Neuron (in vitro differentiated cells): ENCODE results near the gene PPP6R2.

Experiments used
- H2AFZ ChIP-seq: one replicate; pipeline ENCODE4 v1.6.1; 2013; ENCODE audit warnings: low read depth, mild to moderate bottlenecking, inconsistent platforms, low read length, moderate library complexity
- H3K27me3 ChIP-seq: one replicate; pipeline ENCODE4 v1.6.1; 2013; ENCODE audit warnings: low read length; ENCODE audit not compliant: insufficient read depth
- H3K36me3 ChIP-seq: one replicate; pipeline ENCODE4 v1.6.1; 2013; ENCODE audit warnings: low read length; ENCODE audit not compliant: insufficient read depth
- H3K4me1 ChIP-seq: one replicate; pipeline ENCODE4 v1.6.1; 2013; ENCODE audit warnings: low read length; ENCODE audit not compliant: insufficient read depth
- H3K4me3 ChIP-seq: 2 replicates; pipeline ENCODE4 v1.5.1; 2013; ENCODE audit warnings: mild to moderate bottlenecking, low read length, moderate library complexity
- H3K9me3 ChIP-seq: one replicate; pipeline ENCODE4 v1.6.1; 2013; ENCODE audit warnings: low read length

PPP6R2 gene

GRCh38 chr22:50302041-50302541 is 41.0 kb upstream of the PPP6R2 start:
- Histone ChIP-seq H3K27me3 (no peaks in the 10 kb centered on the region), H3K4me1 (peaks cover 31% of the 10 kb centered on the region), H3K36me3 (peaks cover 26% of the 10 kb centered on the region), H2AFZ (no peak overlapping the region), H3K9me3 (no peaks in the 10 kb centered on the region), H3K4me3 (no peak overlapping the region)

GRCh38 chr22:50302564-50302963 is 40.6 kb upstream of the PPP6R2 start:
- Histone ChIP-seq H3K27me3 (no peaks in the 10 kb centered on the region), H2AFZ (no peak overlapping the region), H3K4me3 (no peak overlapping the region), H3K36me3 (peaks cover 26% of the 10 kb centered on the region), H3K4me1 (peaks cover 31% of the 10 kb centered on the region), H3K9me3 (no peaks in the 10 kb centered on the region)

- Histone ChIP-seq H3K9me3 (no peaks in the 10 kb centered on the region), H3K4me3 (no peak overlapping the region), H2AFZ (no peak overlapping the region), H3K27me3 (no peaks in the 10 kb centered on the region), H3K36me3 (peaks cover 26% of the 10 kb centered on the region), H3K4me1 (peaks cover 38% of the 10 kb centered on the region)
These were observed 39.6 kb upstream of the PPP6R2 start for GRCh38 chr22:50303515-50303847.

- no peaks in the 10 kb centered on the region for H3K27me3 ChIP-seq
- H3K36me3 ChIP-seq = peaks cover 26% of the 10 kb centered on the region
- peaks cover 43% of the 10 kb centered on the region for H3K4me1 ChIP-seq
- H3K9me3 ChIP-seq = no peaks in the 10 kb centered on the region
- no peak overlapping the region for H2AFZ ChIP-seq
- H3K4me3 ChIP-seq = no peak overlapping the region
These were observed 39.1 kb upstream of the PPP6R2 start for GRCh38 chr22:50303848-50304527.

GRCh38 chr22:50304528-50305392 is 38.4 kb upstream of the PPP6R2 start:
- Histone ChIP-seq H3K4me1 (peaks cover 49% of the 10 kb centered on the region), H3K36me3 (peaks cover 26% of the 10 kb centered on the region), H3K4me3 (peak overlapping the region; percentile 97), H3K9me3 (no peaks in the 10 kb centered on the region), H3K27me3 (no peaks in the 10 kb centered on the region), H2AFZ (no peak overlapping the region)

- Histone ChIP-seq H3K4me3 (peak overlapping the region; percentile 97), H2AFZ (no peak overlapping the region), H3K27me3 (no peaks in the 10 kb centered on the region), H3K9me3 (no peaks in the 10 kb centered on the region), H3K4me1 (peaks cover 49% of the 10 kb centered on the region), H3K36me3 (peaks cover 25% of the 10 kb centered on the region)
These were observed 37.7 kb upstream of the PPP6R2 start for GRCh38 chr22:50305393-50305922.

GRCh38 chr22:50305923-50306566 is 37.1 kb upstream of the PPP6R2 start:
- H3K36me3 ChIP-seq = peaks cover 19% of the 10 kb centered on the region
- peak overlapping the region; percentile 97 for H3K4me3 ChIP-seq
- no peaks in the 10 kb centered on the region for H3K9me3 ChIP-seq
- no peak overlapping the region for H2AFZ ChIP-seq
- H3K4me1 ChIP-seq = peaks cover 49% of the 10 kb centered on the region
- H3K27me3 ChIP-seq = no peaks in the 10 kb centered on the region

- H2AFZ ChIP-seq = no peak within 1 kb of the TSS
- H3K4me1 ChIP-seq = peaks cover 49% of the 10 kb centered on the region
- no peaks in the 10 kb centered on the region for H3K27me3 ChIP-seq
- H3K4me3 ChIP-seq = peak within 1 kb of the TSS; percentile 97
- no peaks in the 10 kb centered on the region for H3K9me3 ChIP-seq
- peaks cover 19% of the 10 kb centered on the region for H3K36me3 ChIP-seq
These were observed 36.1 kb upstream of the PPP6R2 start, which contains the start of gene PLXNB2 for GRCh38 chr22:50306753-50307749. PLXNB2 (minus strand) TSS chr22:50307646; CDS start chr22:50290584, 17,062 bp downstream.

GRCh38 chr22:50307890-50308596 is 35.1 kb upstream of the PPP6R2 start:
- peaks cover 49% of the 10 kb centered on the region for H3K4me1 ChIP-seq
- no peak overlapping the region for H3K4me3 ChIP-seq
- no peaks in the 10 kb centered on the region for H3K27me3 ChIP-seq
- H3K9me3 ChIP-seq = no peaks in the 10 kb centered on the region
- no peak overlapping the region for H2AFZ ChIP-seq
- peaks cover 18% of the 10 kb centered on the region for H3K36me3 ChIP-seq

- no peak overlapping the region for H2AFZ ChIP-seq
- no peaks in the 10 kb centered on the region for H3K27me3 ChIP-seq
- peaks cover 13% of the 10 kb centered on the region for H3K36me3 ChIP-seq
- H3K4me3 ChIP-seq = no peak overlapping the region
- H3K4me1 ChIP-seq = peaks cover 45% of the 10 kb centered on the region
- H3K9me3 ChIP-seq = no peaks in the 10 kb centered on the region
These were observed 34.6 kb upstream of the PPP6R2 start for GRCh38 chr22:50308597-50308935.

GRCh38 chr22:50308986-50309600 is 34.0 kb upstream of the PPP6R2 start:
- no peaks in the 10 kb centered on the region for H3K9me3 ChIP-seq
- H3K4me1 ChIP-seq = peaks cover 40% of the 10 kb centered on the region
- no peak overlapping the region for H3K4me3 ChIP-seq
- H2AFZ ChIP-seq = no peak overlapping the region
- H3K27me3 ChIP-seq = no peaks in the 10 kb centered on the region
- H3K36me3 ChIP-seq = peaks cover 8% of the 10 kb centered on the region
